Putamen (tissue), 1 donor: ENCODE results near the gene SERTM1.
A peak's percentile ranks its signal among the peaks of the same experiment; 100 is the strongest.

Experiments
- DNase-seq: peaks from one replicate; pipeline ENCODE4 v3.0.0-alpha.2; 2016; ENCODE audit warnings: low spot score

Gene SERTM1

GRCh38 chr13:36712290-36712689 lies 38.5 kb downstream of the SERTM1 start:
- no peak for DNase-seq

- no peak for DNase-seq
Measured at GRCh38 chr13:36712770-36713169, 39.0 kb downstream of the SERTM1 start.

- no peak for DNase-seq
Measured at GRCh38 chr13:36713887-36714286, 40.1 kb downstream of the SERTM1 start.

- no peak for DNase-seq
Measured at GRCh38 chr13:36715841-36716240, 42.0 kb downstream of the SERTM1 start.

- DNase-seq = no peak
Measured at GRCh38 chr13:36717017-36717416, 43.2 kb downstream of the SERTM1 start.

GRCh38 chr13:36717966-36718545 lies 44.2 kb downstream of the SERTM1 start:
- DNase-seq = no peak

- DNase-seq = no peak
Measured at GRCh38 chr13:36718686-36719085, 44.9 kb downstream of the SERTM1 start.

- no peak for DNase-seq
Measured at GRCh38 chr13:36724141-36724540, 50.3 kb downstream of the SERTM1 start.

GRCh38 chr13:36725936-36726335 lies 52.1 kb downstream of the SERTM1 start:
- DNase-seq = no peak

GRCh38 chr13:36728006-36728405 lies 54.2 kb downstream of the SERTM1 start:
- DNase-seq = no peak

- peak; percentile 57 for DNase-seq
Measured at GRCh38 chr13:36736119-36736726, 62.4 kb downstream of the SERTM1 start.

GRCh38 chr13:36737524-36738083 lies 63.8 kb downstream of the SERTM1 start:
- DNase-seq = no peak

GRCh38 chr13:36745436-36745835 lies 71.6 kb downstream of the SERTM1 start:
- no peak for DNase-seq

GRCh38 chr13:36746051-36746450 lies 72.2 kb downstream of the SERTM1 start:
- no peak for DNase-seq
